ENCODE results near the gene MYMK.

GRCh38 chr9:133514460-133515239 is 10.1 kb downstream of the MYMK start:
- TF ChIP-seq CTCF (IDR thresholded peaks at IDR 0.05) (no peak), POLR2AphosphoS5 (IDR thresholded peaks at IDR 0.05) (no peak)

Data from stomach (tissue), 4 donors.